Measurements from ENCODE around the gene AHSG.
A peak's percentile ranks its signal among the peaks of the same experiment; 100 is the strongest.

AHSG gene

GRCh38 chr3:186593862-186594261 is 19.0 kb upstream of the AHSG start:
- no peak for DNase-seq (ENCODE audit: low read depth)

DNA sequence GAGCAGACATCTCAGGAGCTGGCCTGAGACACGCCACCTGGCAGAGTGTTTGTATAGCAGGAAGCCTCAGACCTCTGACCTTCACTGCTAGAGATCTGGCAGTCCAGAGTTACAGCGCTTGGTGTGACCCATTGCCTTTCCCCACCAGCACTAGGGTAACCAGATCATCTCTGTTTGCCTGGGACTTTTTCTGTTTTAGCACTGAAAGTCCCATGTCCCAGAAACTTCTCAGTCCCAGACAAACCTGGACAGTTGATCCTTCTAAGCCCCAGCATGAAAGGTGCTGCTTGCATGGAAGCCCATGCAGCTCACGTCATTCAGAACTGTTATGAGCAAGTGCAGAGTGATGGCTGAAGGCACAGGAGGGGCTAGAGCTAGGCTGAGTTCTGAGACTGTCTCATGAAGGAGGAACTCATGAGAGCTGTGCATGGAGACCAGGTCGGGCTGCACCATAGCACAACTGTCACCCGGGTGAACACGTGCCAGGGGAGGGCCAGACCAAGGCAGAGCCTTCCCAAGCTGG is 18.2 kb upstream of the AHSG start:
- no peak for DNase-seq (ENCODE audit: low read depth)

GRCh38 chr3:186596568-186597287 is 16.1 kb upstream of the AHSG start:
- no peak for DNase-seq (ENCODE audit: low read depth)

DNA sequence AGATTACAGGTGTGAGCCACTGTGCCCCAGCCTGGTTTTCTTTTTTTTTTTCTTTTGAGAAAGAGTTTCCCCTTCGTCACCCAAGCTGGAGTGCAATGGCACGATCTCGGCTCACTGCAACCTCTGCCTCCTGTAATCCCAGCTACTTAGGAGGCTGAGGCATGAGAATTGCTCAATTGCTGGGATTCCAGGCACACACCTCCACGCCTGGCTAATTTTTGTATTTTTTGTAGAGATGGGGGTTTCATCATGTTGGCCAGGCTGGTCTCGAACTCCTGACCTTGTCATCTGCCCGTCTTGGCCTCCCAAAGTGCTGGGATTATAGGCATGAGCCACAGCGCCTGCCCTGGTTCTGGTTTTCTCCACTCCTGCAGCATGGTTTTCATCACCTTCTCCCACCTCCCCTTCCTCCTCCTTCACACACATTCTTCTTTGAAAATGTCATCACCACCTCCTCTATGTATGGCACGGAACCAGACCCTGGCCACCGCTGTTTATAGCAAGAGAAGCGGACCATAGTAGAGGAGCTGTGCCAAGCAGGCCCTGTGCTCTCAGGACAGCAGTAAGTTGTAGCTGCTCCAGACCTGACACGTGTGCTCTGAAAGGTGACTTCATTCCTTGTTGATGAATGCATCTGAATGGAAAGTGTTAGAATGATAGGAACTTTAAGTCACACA is 14.6 kb upstream of the AHSG start:
- no peak for DNase-seq (ENCODE audit: low read depth)

- DNase-seq (ENCODE audit: low read depth) = no peak
Observed at GRCh38 chr3:186598794-186599141, 14.1 kb upstream of the AHSG start.

GRCh38 chr3:186599142-186599784 is 13.6 kb upstream of the AHSG start:
- DNase-seq (ENCODE audit: low read depth) = no peak

GRCh38 chr3:186599785-186600166 is 13.1 kb upstream of the AHSG start:
- DNase-seq (ENCODE audit: low read depth) = no peak

- DNase-seq (ENCODE audit: low read depth) = no peak
Observed at GRCh38 chr3:186600896-186601295, 12.0 kb upstream of the AHSG start.

DNA sequence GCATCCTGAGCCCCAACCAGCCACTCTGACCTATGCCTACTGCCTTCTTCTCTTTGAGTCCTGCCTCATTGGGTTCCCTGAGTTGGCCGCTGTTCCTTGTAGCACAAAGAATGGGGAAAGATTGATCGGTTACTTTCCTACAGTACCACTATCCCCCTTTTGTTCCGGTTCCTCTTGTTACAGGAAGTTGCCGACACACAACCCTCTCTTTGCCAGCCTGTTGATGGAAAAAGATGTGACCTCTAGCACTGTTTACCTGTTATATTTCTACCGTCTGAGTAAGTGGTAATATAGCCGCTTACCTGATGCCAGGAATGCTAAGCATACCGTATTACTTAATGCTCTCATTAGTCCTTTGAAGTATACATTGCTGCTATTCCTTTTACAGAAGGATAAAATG is 9.7 kb upstream of the AHSG start:
- no peak for DNase-seq (ENCODE audit: low read depth)

GRCh38 chr3:186605078-186605477 is 7.8 kb upstream of the AHSG start:
- DNase-seq (ENCODE audit: low read depth) = no peak

DNA sequence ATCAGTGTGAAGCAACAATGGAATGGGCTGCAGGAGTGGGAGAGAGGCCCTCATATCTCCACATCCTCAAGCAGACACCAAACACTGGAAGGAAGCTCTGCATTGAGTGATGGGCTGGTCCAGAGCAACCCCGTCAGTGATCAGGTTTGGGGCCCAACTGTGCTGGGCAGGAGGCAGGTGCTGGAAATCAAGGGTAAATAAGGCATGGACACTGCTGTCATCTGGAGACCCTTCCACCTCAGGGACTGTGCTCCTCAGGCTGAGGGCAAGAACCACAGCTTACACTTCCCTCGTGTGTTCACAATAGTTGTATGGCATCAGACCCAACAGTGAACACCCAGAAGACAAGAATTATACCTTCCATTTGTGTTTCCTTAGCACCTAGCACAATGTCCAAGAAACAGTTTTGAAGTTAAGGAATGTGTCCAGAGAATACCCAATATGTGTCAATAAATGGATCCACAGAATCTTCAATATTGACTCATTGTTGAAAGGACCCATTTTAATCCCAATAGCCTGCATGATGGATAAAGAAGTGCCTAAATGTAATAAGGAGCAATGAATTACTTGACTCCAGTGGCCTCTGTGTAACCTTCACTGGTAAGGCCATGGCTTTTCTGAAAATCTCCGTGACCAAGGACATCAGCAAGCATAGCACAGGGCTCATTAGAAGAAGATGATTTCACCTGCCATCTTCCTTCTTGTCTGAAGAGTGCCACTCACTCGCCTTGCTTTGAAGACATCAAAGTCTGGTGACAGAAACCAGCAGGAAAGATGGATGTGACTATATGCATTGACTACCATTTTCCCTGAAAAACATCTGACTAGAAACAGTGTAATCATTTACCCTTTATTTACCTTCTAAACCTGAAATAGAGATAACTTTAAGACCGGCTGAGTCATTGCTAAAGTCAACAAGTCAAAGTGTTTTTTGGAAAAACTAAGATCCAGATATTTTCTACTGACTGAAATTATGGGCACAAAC is 7.0 kb upstream of the AHSG start:
- DNase-seq (ENCODE audit: low read depth) = no peak

- DNase-seq (ENCODE audit: low read depth) = no peak
Observed at GRCh38 chr3:186608624-186609215, 4.1 kb upstream of the AHSG start.

GRCh38 chr3:186609247-186609868 is 3.5 kb upstream of the AHSG start:
- no peak for DNase-seq (ENCODE audit: low read depth)

DNA sequence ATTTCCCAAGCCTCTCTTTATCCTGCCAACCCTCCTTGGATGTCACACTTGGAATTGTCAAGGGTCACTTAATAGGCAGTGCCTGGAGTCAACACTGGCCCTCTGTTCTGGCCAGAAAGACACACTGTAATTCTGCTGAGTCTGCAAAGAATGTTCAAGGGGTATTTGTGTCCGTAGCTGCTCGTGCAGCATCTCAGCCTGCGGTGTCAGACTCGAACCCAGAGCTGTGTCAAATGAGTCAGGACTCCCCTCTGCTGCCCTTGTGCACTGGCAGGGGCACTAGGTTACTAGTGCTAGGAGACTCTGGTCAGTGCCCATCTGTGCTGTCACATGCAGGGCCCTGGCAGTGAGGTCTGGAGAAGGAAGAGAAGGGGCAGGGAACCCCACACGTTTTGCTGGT is 795 bp upstream of the AHSG start:
- DNase-seq (ENCODE audit: low read depth) = no peak

DNA sequence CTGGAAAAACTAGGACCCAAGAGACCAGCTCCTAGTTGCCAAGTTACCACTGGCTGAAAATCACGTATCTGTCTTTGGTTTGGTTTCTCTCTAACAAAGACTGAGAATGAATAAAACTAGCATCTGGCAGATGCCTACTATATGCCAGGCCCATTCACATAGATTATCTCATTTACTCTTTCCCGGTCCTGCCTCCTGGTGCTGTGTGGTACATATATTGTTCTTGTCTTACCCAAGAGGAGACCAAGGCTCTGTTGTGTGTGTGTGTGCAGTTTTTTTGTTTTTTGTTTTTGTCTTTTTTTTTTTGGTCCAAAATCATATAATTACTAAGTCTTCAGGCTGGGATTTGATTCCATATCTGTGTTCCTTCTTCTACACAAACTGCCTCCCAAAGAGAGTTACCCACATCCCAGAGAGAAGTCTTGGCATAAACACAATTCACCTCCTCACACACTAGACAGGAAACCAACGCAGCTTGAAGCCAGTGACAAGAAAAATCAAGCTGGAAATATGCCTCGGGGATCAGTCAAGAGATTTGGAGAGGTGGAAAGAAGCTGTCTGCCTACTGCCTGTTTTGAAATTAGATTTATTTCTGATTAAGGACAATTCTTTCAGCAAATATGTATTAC is 891 bp downstream of the AHSG start:
- DNase-seq (ENCODE audit: low read depth) = no peak

GRCh38 chr3:186614266-186614596 is 1.4 kb downstream of the AHSG start:
- DNase-seq (ENCODE audit: low read depth) = no peak

GRCh38 chr3:186614597-186615483 is 2.0 kb downstream of the AHSG start:
- DNase-seq (ENCODE audit: low read depth) = peak; percentile 58

- no peak for DNase-seq (ENCODE audit: low read depth)
Observed at GRCh38 chr3:186616299-186616617, 3.4 kb downstream of the AHSG start.

DNA sequence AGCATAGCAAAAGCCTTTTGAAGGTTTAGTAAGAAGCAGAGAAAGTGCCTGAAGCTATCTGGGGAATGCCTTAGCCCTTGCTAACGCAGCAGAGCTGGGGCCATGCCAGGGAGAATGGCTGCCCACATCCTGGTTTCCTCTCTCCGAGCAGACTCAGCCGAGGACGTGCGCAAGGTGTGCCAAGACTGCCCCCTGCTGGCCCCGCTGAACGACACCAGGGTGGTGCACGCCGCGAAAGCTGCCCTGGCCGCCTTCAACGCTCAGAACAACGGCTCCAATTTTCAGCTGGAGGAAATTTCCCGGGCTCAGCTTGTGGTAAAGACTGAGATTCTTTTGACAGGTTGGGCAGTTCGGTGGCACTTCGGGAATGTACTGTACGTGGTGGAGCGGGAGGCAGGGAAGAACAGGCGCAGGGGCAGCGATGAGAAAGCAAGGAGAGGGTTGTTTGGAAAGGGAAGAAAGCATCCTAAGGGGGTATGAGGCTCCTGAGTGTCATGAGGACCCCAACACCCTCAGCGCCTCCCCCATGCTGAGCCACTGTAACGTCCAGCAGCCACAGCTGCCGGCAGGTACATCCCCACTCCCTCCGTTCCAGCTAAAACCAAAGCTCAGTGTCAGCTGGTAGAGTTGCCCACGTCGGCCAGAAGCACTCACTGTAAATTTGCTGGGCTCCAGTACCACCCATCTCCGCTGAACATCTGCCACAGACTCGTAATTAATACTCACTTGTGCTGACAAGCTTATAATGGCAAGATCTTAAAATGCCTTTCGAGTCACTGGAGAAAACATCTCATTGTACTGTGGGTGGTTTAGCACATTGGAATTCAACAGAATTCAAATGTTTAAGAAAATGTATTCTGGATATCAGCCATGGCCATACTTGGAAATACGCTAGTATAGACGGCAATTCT is 4.4 kb downstream of the AHSG start:
- DNase-seq (ENCODE audit: low read depth) = peak; percentile 75
